ENCODE measurements around the gene SCRN1.

GRCh38 chr7:29989257-29989995, at the start of gene SCRN1:
- TF ChIP-seq, protein P1, sequence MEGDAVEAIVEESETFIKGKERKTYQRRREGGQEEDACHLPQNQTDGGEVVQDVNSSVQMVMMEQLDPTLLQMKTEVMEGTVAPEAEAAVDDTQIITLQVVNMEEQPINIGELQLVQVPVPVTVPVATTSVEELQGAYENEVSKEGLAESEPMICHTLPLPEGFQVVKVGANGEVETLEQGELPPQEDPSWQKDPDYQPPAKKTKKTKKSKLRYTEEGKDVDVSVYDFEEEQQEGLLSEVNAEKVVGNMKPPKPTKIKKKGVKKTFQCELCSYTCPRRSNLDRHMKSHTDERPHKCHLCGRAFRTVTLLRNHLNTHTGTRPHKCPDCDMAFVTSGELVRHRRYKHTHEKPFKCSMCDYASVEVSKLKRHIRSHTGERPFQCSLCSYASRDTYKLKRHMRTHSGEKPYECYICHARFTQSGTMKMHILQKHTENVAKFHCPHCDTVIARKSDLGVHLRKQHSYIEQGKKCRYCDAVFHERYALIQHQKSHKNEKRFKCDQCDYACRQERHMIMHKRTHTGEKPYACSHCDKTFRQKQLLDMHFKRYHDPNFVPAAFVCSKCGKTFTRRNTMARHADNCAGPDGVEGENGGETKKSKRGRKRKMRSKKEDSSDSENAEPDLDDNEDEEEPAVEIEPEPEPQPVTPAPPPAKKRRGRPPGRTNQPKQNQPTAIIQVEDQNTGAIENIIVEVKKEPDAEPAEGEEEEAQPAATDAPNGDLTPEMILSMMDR (conservative IDR thresholded peaks at IDR 0.05 in 1 of 2, IDR thresholded peaks at IDR 0.05 in 1 of 2; ENCODE audit: extremely low read depth in 1 of 2, insufficient read depth in 1 of 2, low read depth in 1 of 2, low read length in 2 of 2), result no peak
- no peak for TF ChIP-seq EZH2 (IDR thresholded peaks at IDR 0.05; ENCODE audit: borderline replicate concordance, low read length)

All from mammary epithelial cell (primary cell).